Activated T-cell treated with anti-CD3 and anti-CD28 coated beads, Interleukin-2, amount 50 U/mL, for 24 hours (primary cell): Measurements from ENCODE around the gene GRAMD2B.
"Not testable (repeated sequence)": the region's sequence is repeated elsewhere in the genome, so short reads cannot be mapped to it uniquely, and the experiment has no call there.

Experiments used
- DNase-seq: peaks from one replicate; pipeline ENCODE4 v3.0.0-alpha.2; 2020
- H3K27ac Mint-ChIP-seq: 2 replicates; pipeline ENCODE4 v1.8.0; 2020; ENCODE audit warnings: mild to moderate bottlenecking, mixed read lengths
- H3K27me3 Mint-ChIP-seq: 2 replicates; pipeline ENCODE4 v1.8.0; 2020; ENCODE audit warnings: mixed read lengths
- H3K36me3 Mint-ChIP-seq: 2 replicates; pipeline ENCODE4 v1.8.0; 2020; ENCODE audit warnings: low read depth, mixed read lengths
- H3K4me1 Mint-ChIP-seq: 2 replicates; pipeline ENCODE4 v1.8.0; 2020; ENCODE audit warnings: low read depth, mixed read lengths
- H3K4me3 Mint-ChIP-seq: 2 replicates; pipeline ENCODE4 v1.8.0; 2020; ENCODE audit warnings: mild to moderate bottlenecking, moderate library complexity, mixed read lengths
- H3K9me3 Mint-ChIP-seq: 2 replicates; pipeline ENCODE4 v1.8.0; 2020; ENCODE audit warnings: mixed read lengths

GRAMD2B gene

DNA sequence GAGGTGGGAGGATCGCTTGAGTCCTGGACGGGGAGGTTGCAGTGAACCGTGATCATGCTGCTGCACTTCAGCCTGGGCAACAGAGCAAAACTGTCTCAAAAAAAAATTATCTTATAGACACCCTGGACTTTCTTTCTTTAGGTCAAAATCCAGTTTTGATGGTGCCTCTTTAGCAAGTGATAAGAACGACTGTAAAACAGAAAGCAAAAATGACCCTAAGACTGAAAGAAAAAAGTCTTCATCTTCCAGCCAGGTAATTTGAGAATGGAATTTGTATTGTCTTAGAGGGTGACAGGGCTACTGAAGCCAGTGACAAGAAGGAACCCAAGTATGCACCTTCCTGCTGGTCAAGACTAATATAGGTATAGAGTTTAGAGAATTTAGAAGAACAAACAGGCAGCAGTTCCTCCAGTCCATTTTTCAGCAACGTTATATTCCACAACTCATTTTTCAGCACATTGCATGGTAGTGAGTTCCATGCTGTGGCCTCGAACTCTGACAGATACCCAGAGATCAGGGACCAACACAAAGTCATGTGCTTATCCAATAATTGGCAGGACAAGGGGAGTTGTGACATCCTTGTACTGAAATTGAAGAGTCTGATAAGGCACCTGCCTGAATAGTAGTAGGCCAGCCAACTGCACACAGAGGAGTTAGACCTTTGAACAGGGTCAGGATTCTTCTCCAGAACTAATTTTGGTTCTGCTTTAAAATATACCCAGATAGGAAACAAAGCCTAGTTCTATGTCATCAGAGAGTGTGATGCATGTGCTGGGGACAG is 46.5 kb downstream of the GRAMD2B start:
- Mint-ChIP-seq H3K36me3 (peaks cover 63% of the 10 kb centered on the region), H3K9me3 (no peaks in the 10 kb centered on the region), H3K27me3 (no peaks in the 10 kb centered on the region), H3K4me1 (peaks cover 6% of the 10 kb centered on the region), H3K27ac (no peak overlapping the region), H3K4me3 (no peak overlapping the region)
- DNase-seq, result no peak

- H3K27me3 Mint-ChIP-seq, H3K4me3 Mint-ChIP-seq, H3K4me1 Mint-ChIP-seq, H3K9me3 Mint-ChIP-seq, DNase-seq, H3K27ac Mint-ChIP-seq: not testable (repeated sequence)
- H3K36me3 Mint-ChIP-seq, result peaks cover 70% of the 10 kb centered on the region
Measured at GRCh38 chr5:126470529-126470928, 47.3 kb downstream of the GRAMD2B start.

DNA sequence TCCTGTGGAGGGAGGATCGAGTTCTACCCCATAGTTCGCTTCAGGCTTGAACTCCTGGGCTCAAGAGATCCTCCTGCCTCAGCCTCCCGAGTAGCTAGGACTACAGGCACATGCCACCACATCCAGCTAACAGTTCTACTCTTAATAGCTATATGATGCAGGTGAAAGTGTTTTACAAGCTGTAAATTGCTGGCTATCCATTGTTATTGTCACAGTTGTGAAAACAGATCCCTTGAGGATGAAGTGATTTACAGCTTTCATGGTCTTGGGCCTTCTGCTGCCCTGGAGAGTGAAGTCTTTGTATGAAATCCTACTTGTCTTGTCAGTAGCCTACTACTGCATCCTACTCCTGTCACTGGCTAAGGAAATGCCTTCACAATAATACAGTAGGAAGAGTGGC is 48.0 kb downstream of the GRAMD2B start:
- no peak for DNase-seq
- no peak overlapping the region for H3K4me3 Mint-ChIP-seq
- peaks cover 69% of the 10 kb centered on the region for H3K36me3 Mint-ChIP-seq
- no peak overlapping the region for H3K27ac Mint-ChIP-seq
- H3K4me1 Mint-ChIP-seq, result peaks cover 5% of the 10 kb centered on the region
- no peaks in the 10 kb centered on the region for H3K27me3 Mint-ChIP-seq
- no peaks in the 10 kb centered on the region for H3K9me3 Mint-ChIP-seq

DNA sequence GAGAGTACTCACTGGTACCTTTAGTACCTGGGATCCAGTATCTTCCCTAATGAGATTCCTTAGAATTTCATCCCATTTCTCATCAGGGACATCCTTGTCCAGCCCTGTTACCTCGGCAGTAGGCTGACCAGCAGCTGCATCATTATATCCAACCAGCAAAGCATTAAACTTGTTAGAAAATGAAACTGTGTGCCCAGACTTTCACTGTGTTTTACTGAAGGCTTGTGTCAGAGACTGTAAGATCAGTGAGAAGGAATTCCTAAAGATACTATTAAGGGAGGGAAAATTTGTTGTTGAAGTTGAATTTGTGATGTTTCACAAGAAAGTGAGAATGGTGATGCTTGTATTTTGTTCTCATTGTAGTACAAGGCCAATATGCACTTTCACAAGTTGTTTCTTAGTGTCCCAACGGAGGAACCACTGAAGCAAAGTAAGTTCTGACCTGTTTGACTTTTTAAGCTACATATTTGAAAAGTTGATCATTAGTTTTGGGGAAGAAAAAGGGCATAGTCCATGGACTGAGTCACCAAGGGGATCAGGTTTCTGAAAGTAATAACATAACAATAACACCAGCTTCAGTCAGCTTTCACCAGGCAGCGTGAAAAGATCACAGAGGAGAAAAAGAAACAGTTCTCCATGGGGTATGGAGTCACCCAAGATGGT is 48.8 kb downstream of the GRAMD2B start:
- H3K9me3 Mint-ChIP-seq, result no peaks in the 10 kb centered on the region
- H3K36me3 Mint-ChIP-seq, result peaks cover 68% of the 10 kb centered on the region
- H3K27me3 Mint-ChIP-seq, result no peaks in the 10 kb centered on the region
- peaks cover 5% of the 10 kb centered on the region for H3K4me1 Mint-ChIP-seq
- H3K27ac Mint-ChIP-seq, result no peak overlapping the region
- no peak overlapping the region for H3K4me3 Mint-ChIP-seq
- DNase-seq, result no peak

DNA sequence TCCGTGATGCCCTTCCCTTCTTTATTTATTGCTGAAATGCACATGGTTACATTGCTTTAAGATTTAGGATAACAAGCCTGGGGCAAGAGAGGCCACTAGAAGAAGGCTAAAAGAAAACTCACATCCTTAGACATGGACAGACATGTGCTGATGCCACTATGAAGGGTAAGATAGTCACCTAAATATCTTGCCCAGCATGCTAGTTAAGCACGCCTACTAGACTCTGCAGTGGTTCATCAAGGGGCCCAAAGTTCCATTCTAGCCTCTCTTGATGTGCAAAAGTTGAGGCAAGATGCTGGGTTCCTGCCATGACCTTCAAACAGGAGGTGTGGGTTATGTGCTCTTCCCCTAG is 49.3 kb downstream of the GRAMD2B start:
- Mint-ChIP-seq H3K4me3 (no peak overlapping the region), H3K27me3 (no peaks in the 10 kb centered on the region), H3K27ac (no peak overlapping the region), H3K36me3 (peaks cover 68% of the 10 kb centered on the region), H3K4me1 (peaks cover 5% of the 10 kb centered on the region), H3K9me3 (no peaks in the 10 kb centered on the region)
- DNase-seq, result no peak

DNA sequence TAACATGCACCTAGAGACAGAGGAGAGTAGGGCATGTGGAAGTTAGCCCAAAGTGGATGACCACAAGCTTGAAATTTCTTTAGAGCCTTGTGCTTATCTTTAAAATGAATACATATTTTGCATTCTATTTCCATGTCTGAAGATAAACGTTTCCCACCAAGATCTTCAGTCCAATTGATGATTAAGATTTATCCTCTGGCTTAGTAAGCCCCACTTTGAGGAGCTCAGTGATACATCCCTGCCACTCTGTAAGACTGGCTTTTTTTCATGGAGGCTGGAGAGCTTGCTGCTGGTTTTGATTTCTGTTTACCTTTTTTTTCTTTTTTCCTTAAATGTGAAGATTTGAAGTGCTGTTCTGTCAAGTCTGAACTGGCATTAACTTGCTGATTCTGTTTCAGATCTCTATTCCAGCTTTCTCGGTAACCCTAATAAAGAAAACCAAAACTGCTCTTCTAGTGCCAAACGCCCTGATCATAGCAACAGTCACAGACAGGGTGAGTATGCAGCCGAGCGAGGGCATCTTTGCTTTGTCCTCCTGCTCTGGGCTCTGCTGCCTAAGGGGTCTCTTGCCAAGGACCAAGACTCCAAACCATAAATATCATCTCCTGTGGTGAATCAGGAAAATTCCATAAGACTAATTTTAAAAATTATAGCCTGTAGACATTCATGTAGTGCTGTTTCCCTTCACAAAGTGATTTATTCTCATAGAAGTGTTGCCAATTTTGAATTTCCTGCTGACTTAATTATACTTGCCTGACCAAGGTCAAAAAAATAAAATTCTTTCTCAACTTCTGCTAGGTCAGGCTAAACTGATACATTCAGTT is 54.3 kb downstream of the GRAMD2B start:
- Mint-ChIP-seq H3K9me3 (no peaks in the 10 kb centered on the region), H3K4me3 (no peak overlapping the region), H3K4me1 (peaks cover under 1% of the 10 kb centered on the region), H3K27me3 (no peaks in the 10 kb centered on the region), H3K36me3 (peaks cover 68% of the 10 kb centered on the region), H3K27ac (no peak overlapping the region)
- no peak for DNase-seq

GRCh38 chr5:126479810-126480209 is 56.6 kb downstream of the GRAMD2B start:
- no peaks in the 10 kb centered on the region for H3K4me1 Mint-ChIP-seq
- H3K27ac Mint-ChIP-seq, result no peak overlapping the region
- H3K36me3 Mint-ChIP-seq, result peaks cover 69% of the 10 kb centered on the region
- no peak for DNase-seq
- no peak overlapping the region for H3K4me3 Mint-ChIP-seq
- H3K27me3 Mint-ChIP-seq, result no peaks in the 10 kb centered on the region
- no peaks in the 10 kb centered on the region for H3K9me3 Mint-ChIP-seq

GRCh38 chr5:126480824-126481223 is 57.6 kb downstream of the GRAMD2B start:
- H3K4me1 Mint-ChIP-seq, result no peaks in the 10 kb centered on the region
- no peaks in the 10 kb centered on the region for H3K9me3 Mint-ChIP-seq
- H3K27me3 Mint-ChIP-seq, result no peaks in the 10 kb centered on the region
- no peak overlapping the region for H3K27ac Mint-ChIP-seq
- no peak for DNase-seq
- H3K4me3 Mint-ChIP-seq, result no peak overlapping the region
- peaks cover 70% of the 10 kb centered on the region for H3K36me3 Mint-ChIP-seq

GRCh38 chr5:126481243-126481642 is 58.0 kb downstream of the GRAMD2B start:
- Mint-ChIP-seq H3K27ac (no peak overlapping the region), H3K4me3 (no peak overlapping the region), H3K27me3 (no peaks in the 10 kb centered on the region), H3K9me3 (no peaks in the 10 kb centered on the region), H3K36me3 (peaks cover 73% of the 10 kb centered on the region), H3K4me1 (no peaks in the 10 kb centered on the region)
- no peak for DNase-seq

DNA sequence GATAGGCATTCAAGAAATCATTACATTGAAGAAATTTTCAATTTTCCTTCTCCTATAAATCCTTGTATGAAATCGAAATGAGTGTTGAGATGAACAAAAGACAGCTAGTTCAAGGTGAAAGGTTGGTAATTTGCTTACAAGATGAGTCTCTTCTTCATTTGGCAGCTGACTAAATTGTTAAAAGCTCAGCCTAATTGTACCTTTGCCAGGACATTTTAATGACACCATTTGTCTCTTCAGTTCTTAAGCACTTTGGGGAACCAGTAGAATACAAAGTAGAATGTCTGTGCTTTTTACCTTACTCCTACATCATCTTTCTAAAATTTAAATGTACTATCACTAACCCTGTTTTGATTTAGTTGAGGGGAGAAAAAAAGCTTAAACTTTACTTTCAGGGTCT is 59.4 kb downstream of the GRAMD2B start:
- H3K4me3 Mint-ChIP-seq, result no peak overlapping the region
- H3K27me3 Mint-ChIP-seq, result no peaks in the 10 kb centered on the region
- peaks cover 77% of the 10 kb centered on the region for H3K36me3 Mint-ChIP-seq
- no peaks in the 10 kb centered on the region for H3K4me1 Mint-ChIP-seq
- DNase-seq, result no peak
- H3K27ac Mint-ChIP-seq, result no peak overlapping the region
- no peaks in the 10 kb centered on the region for H3K9me3 Mint-ChIP-seq

- no peaks in the 10 kb centered on the region for H3K9me3 Mint-ChIP-seq
- no peak for DNase-seq
- H3K36me3 Mint-ChIP-seq, result peaks cover 78% of the 10 kb centered on the region
- no peaks in the 10 kb centered on the region for H3K4me1 Mint-ChIP-seq
- H3K27ac Mint-ChIP-seq, result no peak overlapping the region
- no peaks in the 10 kb centered on the region for H3K27me3 Mint-ChIP-seq
- no peak overlapping the region for H3K4me3 Mint-ChIP-seq
Measured at GRCh38 chr5:126483156-126483555, 59.9 kb downstream of the GRAMD2B start.

DNA sequence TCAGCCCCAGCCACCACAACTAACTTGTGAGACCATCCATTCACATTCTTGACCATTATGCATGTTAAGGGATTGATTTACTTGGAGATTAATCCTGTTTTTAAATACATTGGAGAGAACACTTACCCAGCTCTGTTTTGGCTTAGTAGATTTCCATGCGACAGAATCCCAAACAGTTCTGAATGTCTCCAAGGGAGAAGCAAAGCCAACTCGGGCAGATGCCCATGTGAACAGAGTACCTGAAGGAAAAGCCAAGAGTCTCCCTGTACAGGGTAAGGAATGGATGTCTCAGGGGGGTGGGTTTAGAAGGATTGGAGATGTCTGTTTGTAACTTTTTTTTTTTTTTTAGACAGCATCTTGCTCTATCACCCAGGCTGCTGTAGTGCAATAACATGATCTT is 61.0 kb downstream of the GRAMD2B start:
- Mint-ChIP-seq H3K9me3 (no peaks in the 10 kb centered on the region), H3K4me1 (no peaks in the 10 kb centered on the region), H3K27ac (no peak overlapping the region), H3K36me3 (peaks cover 87% of the 10 kb centered on the region), H3K4me3 (no peak overlapping the region), H3K27me3 (no peaks in the 10 kb centered on the region)
- no peak for DNase-seq

DNA sequence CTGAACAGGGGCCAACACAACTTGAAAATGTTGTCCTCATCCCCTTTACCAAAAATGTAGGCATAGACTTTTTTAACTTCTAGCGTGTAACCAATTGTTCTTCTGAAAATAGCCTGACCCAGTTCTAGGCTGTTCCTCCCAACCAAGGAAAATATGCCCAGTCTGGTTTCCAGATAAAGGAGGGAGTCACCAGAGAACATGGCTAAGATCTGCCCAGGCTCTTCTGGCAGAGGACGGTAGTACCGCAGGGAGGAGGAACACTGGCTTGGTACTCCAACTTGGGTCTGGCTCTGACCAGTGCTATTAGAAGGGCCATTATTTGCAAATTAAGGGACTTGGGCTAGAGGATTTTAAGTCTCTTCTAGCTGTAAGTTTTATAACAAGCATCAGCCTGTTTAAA is 63.1 kb downstream of the GRAMD2B start:
- no peak overlapping the region for H3K4me3 Mint-ChIP-seq
- peak overlapping the region; percentile 24 for H3K27ac Mint-ChIP-seq
- no peak for DNase-seq
- H3K9me3 Mint-ChIP-seq, result no peaks in the 10 kb centered on the region
- H3K27me3 Mint-ChIP-seq, result no peaks in the 10 kb centered on the region
- H3K4me1 Mint-ChIP-seq, result no peaks in the 10 kb centered on the region
- peaks cover 81% of the 10 kb centered on the region for H3K36me3 Mint-ChIP-seq

DNA sequence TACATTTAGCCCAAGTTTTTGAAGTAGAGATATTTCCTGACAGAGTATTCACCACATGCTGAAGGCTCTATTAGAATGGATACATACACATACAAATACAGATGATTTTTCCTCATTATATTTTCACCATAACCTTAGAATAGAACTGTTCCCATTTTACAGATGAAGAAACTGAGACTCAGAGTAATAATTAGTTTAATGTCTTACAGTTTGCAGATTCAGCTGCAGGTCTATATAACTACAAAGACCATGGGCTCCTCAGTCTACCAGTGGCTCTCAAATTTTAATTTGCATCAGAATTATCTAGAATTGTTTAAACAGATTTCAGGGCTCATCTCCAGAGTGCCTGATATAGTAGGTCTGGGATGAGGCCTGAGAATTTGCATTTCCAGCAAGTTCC is 64.4 kb downstream of the GRAMD2B start:
- no peak overlapping the region for H3K4me3 Mint-ChIP-seq
- DNase-seq, result no peak
- no peaks in the 10 kb centered on the region for H3K9me3 Mint-ChIP-seq
- peaks cover 80% of the 10 kb centered on the region for H3K36me3 Mint-ChIP-seq
- H3K27me3 Mint-ChIP-seq, result no peaks in the 10 kb centered on the region
- no peaks in the 10 kb centered on the region for H3K4me1 Mint-ChIP-seq
- peak overlapping the region; percentile 31 for H3K27ac Mint-ChIP-seq
